VCaP (cell line): ENCODE data around the gene HOMER2.
A peak's percentile ranks its signal among the peaks of the same experiment; 100 is the strongest.

ENCODE experiments used
- H3K27ac ChIP-seq: fragments of 450-650 bp; 2 replicates; pipeline ENCODE4 v1.5.1; 2017
- CTCF ChIP-seq: fragments of 450-650 bp; conservative IDR thresholded peaks from 2 replicates; pipeline ENCODE4 v1.5.1; 2017; ENCODE audit warnings: mild to moderate bottlenecking, moderate library complexity

The HOMER2 gene

GRCh38 chr15:82810890-82811426 is 141.6 kb downstream of the HOMER2 start:
- TF ChIP-seq CTCF: no peak
- H3K27ac ChIP-seq: peak overlapping the region; percentile 95

- H3K27ac ChIP-seq: peak overlapping the region; percentile 95
- TF ChIP-seq CTCF: peak; percentile 34; the same call in 1 of the 2 replicates
Measured at GRCh38 chr15:82810061-82810889, 142.2 kb downstream of the HOMER2 start.

- peak within 1 kb of the TSS; percentile 95 for H3K27ac ChIP-seq
- peak; percentile 56 for TF ChIP-seq CTCF
Measured at GRCh38 chr15:82809308-82810060, 143.0 kb downstream of the HOMER2 start, which contains the start of gene WHAMM. Gene WHAMM (plus strand): TSS chr15:82809628. CDS start chr15:82809727, 99 bp downstream.

GRCh38 chr15:82808634-82809041 is 143.9 kb downstream of the HOMER2 start:
- H3K27ac ChIP-seq: peak overlapping the region; percentile 95
- TF ChIP-seq CTCF: no peak

- TF ChIP-seq CTCF: no peak
- H3K27ac ChIP-seq: peak overlapping the region; percentile 95
Measured at GRCh38 chr15:82807920-82808633, 144.4 kb downstream of the HOMER2 start.

- TF ChIP-seq CTCF: no peak
- H3K27ac ChIP-seq: no peak within 1 kb of the TSS
Measured at GRCh38 chr15:82805994-82806406, 146.5 kb downstream of the HOMER2 start, which contains the start of gene FSD2. Gene FSD2 (minus strand): TSS chr15:82806069. CDS start chr15:82787390, 18,679 bp downstream.

GRCh38 chr15:82804575-82804949 is 148.0 kb downstream of the HOMER2 start:
- H3K27ac ChIP-seq: no peak overlapping the region
- TF ChIP-seq CTCF: no peak
